Measurements from ENCODE around the gene ZNF343. TPM values are rescaled to one million over a fixed set of nuclear protein-coding genes. Genes with fewer than 3 reads are reported as not detected.

ZNF343 gene
- total and polyA plus RNA-seq, 2 of the 4 experiments (the other 2 are of a cell fraction), result 7.8 to 26.2 TPM

- DNase-seq, result no peak
These were observed 52.8 kb downstream of the ZNF343 start for GRCh38 chr20:2455771-2456497.

More at GRCh38 chr20:2455771-2456497, 52.8 kb downstream of the ZNF343 start:
- H3K27ac ChIP-seq (ENCODE audit: insufficient read depth, low read length), result no peak overlapping the region
- no peaks in the 10 kb centered on the region for H3K4me1 ChIP-seq (ENCODE audit: control insufficient read depth, insufficient read depth, low read length)
- H3K79me1 ChIP-seq (ENCODE audit: low read depth in 1 of 2, low read length in 2 of 2), result no peaks in the 10 kb centered on the region
- dilution Hi-C loops (cut with HindIII; ENCODE audit: low sequenced_read_pairs, unreplicated experiment), result no loop called here
- H2BK20ac ChIP-seq (ENCODE audit: low read depth, low read length), result no peak overlapping the region
- no peak for ATAC-seq (ENCODE audit: low read depth)
- POLR2A ChIA-PET (ENCODE audit: unreplicated experiment), result no interaction called here
- no peak overlapping the region for H3K4me2 ChIP-seq (ENCODE audit: low read depth, low read length)
- H4K20me1 ChIP-seq (ENCODE audit: insufficient read depth, low read length), result no peaks in the 10 kb centered on the region
- intact Hi-C loops (cut with micrococcal nuclease), result loop anchor here (10.0 kb wide), 1 partner anchor 341 kb away; no protein-coding TSS in a partner anchor
- TF ChIP-seq FOS (IDR thresholded peaks at IDR 0.05; ENCODE audit: low read depth, low read length), result no peak
- TF ChIP-seq SMC3 (IDR thresholded peaks at IDR 0.05; ENCODE audit: low read depth, low read length), result no peak
- TF ChIP-seq MAFK (IDR thresholded peaks at IDR 0.05; ENCODE audit: low read depth, low read length), result no peak
- TF ChIP-seq CTCF (conservative IDR thresholded peaks at IDR 0.05; ENCODE audit: low read depth, low read length), result no peak
- TF ChIP-seq RFX5 (IDR thresholded peaks at IDR 0.05; ENCODE audit: low read depth, low read length), result no peak
- H2AK5ac ChIP-seq (ENCODE audit: low read depth, low read length), result no peak overlapping the region
- H2BK120ac ChIP-seq (ENCODE audit: low read depth, low read length), result no peak overlapping the region
- H3K18ac ChIP-seq (ENCODE audit: low read depth, low read length), result no peak overlapping the region
- CTCF ChIA-PET, result interaction anchor here (1.0 kb wide), 1 partner anchor 248 kb away, joined by 3 read pairs; no protein-coding TSS in a partner anchor
- in situ Hi-C loops (cut with MboI; ENCODE audit: low sequenced_read_pairs), result loop anchor here (10.0 to 25.0 kb wide), 2 partner anchors 251 to 694 kb away; no protein-coding TSS in a partner anchor
- no peak overlapping the region for H3K4me3 ChIP-seq (ENCODE audit: insufficient read depth, low read depth, low read length)
- H3K9ac ChIP-seq (ENCODE audit: low read depth, low read length), result no peak overlapping the region
- peaks cover 5% of the 10 kb centered on the region for H3K36me3 ChIP-seq (ENCODE audit: control insufficient read depth, insufficient read depth, low read length)
- no peak overlapping the region for H3K14ac ChIP-seq (replicated peaks; ENCODE audit: low read depth, low read length)
- WGBS, 2 experiments (ENCODE audit: extremely low coverage in 2 of 2, insufficient read length in 1 of 2), result 100% methylated on average over 1 of the region's 2 CpGs; no CpG with 5 or more reads in 1 of the 2 experiments
- H2AK9ac ChIP-seq (replicated peaks; ENCODE audit: low read depth, low read length, poor library complexity), result no peak overlapping the region
- no peak overlapping the region for H2BK5ac ChIP-seq (ENCODE audit: low read depth, low read length, poor library complexity, severe bottlenecking)
- H3K4ac ChIP-seq (ENCODE audit: low read depth, low read length), result no peak overlapping the region
- no peak overlapping the region for H4K5ac ChIP-seq (ENCODE audit: low read depth, low read length)
- no peak overlapping the region for H4K91ac ChIP-seq (ENCODE audit: insufficient read depth, low read depth, low read length)
- H4K8ac ChIP-seq (ENCODE audit: low read depth in 2 of 2, low read length in 2 of 2), result no peak overlapping the region
- H3K9me1 ChIP-seq (ENCODE audit: insufficient read depth, low read length), result no peaks in the 10 kb centered on the region
- H2AFZ ChIP-seq (replicated peaks; ENCODE audit: low read length, poor library complexity), result no peak overlapping the region
- H3K23ac ChIP-seq (ENCODE audit: low read depth, low read length), result no peak overlapping the region
- H3K56ac ChIP-seq (ENCODE audit: extremely low read depth, insufficient read depth, low read length), result no peak overlapping the region
- no peaks in the 10 kb centered on the region for H3K9me3 ChIP-seq (ENCODE audit: control insufficient read depth, insufficient read depth, low read length)
- no TSS peak for BruUV-seq (replicated peaks)
- H3K27me3 ChIP-seq (ENCODE audit: control insufficient read depth, insufficient read depth, low read length), result no peaks in the 10 kb centered on the region
- H2BK15ac ChIP-seq (ENCODE audit: low read depth, low read length), result no peak overlapping the region

Measured in IMR-90 (cell line).